WERI-Rb-1 (cell line): Measurements from ENCODE around the gene IL15.

Source experiments
- DNase-seq: peaks from one replicate; pipeline ENCODE4 v3.0.0-alpha.2; 2020
- H3K27ac ChIP-seq: fragments of 250-450 bp; sonication (Bioruptor Pico); 2 replicates; pipeline ENCODE4 v1.5.1; 2020; ENCODE audit warnings: mild to moderate bottlenecking, moderate library complexity
- H3K27me3 ChIP-seq: fragments of 250-450 bp; sonication (Bioruptor Pico); 2 replicates; pipeline ENCODE4 v1.5.1; 2021; ENCODE audit warnings: mild to moderate bottlenecking, low read depth, moderate library complexity; ENCODE audit not compliant: insufficient read depth, severe bottlenecking
- H3K36me3 ChIP-seq: fragments of 250-450 bp; sonication (Bioruptor Pico); 2 replicates; pipeline ENCODE4 v1.5.1; 2020; ENCODE audit warnings: mild to moderate bottlenecking, moderate library complexity
- H3K4me3 ChIP-seq: 2 replicates; pipeline ENCODE4 v1.5.1; 2011; ENCODE audit warnings: low read depth, mild to moderate bottlenecking, control low read depth, low read length
- H3K9me3 ChIP-seq: fragments of 250-450 bp; sonication (Bioruptor Pico); 2 replicates; pipeline ENCODE4 v1.5.1; 2021; ENCODE audit warnings: mild to moderate bottlenecking, moderate library complexity; ENCODE audit not compliant: severe bottlenecking
- TF ChIP-seq, protein P1 (sequence below): IDR thresholded peaks from 2 replicates; pipeline ENCODE4 v1.5.1; 2011; ENCODE audit warnings: low read depth, mild to moderate bottlenecking, control low read depth, inconsistent platforms, low read length

Gene IL15

DNA sequence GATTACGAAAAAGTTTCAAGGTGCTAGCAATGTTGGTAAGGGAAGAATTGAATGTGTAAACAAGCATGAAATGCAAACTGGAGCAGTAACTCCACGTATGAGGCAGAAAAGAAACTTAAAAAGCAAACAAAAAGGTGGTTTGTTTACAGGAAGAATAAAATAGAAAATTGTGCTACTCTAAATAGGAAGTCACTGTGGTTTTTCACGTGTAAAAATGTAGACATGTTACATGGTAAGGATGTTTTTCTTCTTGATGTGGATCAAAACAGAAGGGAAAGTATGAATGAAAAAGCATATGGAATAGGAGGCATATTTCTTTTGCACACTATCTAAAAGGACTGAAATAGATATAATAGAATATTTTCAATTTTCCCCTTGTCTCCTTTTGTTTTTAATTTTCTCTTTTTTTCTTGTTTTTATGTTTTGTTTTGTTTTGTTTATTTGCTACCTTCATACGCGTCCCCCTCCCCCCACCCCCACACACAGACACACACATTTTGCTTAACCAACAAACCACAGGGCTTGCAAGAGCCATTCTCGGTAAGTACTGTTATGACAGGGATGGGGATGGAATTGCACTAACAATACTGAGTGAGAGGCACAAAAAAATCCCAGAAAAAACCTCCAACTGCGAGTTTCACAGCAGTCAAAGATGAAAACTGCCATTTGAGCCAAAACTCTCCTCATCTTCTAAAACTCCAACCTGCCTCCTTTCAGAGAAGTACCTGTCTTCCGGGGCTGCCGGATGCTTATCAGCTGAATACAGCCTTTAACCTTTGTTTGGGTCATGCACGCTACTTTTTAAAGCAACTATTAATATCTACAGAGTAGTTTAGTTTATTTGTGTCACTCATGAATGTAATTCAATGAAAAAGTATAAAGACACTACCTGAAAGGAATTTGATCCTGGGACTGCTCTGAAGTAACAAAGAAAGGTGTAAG lies 135.8 kb downstream of the IL15 start:
- H3K27ac ChIP-seq = no peak overlapping the region
- H3K9me3 ChIP-seq = no peaks in the 10 kb centered on the region
- H3K36me3 ChIP-seq = no peaks in the 10 kb centered on the region
- H3K4me3 ChIP-seq = no peak overlapping the region
- no peak for DNase-seq
- H3K27me3 ChIP-seq = no peaks in the 10 kb centered on the region
- TF ChIP-seq, protein P1, sequence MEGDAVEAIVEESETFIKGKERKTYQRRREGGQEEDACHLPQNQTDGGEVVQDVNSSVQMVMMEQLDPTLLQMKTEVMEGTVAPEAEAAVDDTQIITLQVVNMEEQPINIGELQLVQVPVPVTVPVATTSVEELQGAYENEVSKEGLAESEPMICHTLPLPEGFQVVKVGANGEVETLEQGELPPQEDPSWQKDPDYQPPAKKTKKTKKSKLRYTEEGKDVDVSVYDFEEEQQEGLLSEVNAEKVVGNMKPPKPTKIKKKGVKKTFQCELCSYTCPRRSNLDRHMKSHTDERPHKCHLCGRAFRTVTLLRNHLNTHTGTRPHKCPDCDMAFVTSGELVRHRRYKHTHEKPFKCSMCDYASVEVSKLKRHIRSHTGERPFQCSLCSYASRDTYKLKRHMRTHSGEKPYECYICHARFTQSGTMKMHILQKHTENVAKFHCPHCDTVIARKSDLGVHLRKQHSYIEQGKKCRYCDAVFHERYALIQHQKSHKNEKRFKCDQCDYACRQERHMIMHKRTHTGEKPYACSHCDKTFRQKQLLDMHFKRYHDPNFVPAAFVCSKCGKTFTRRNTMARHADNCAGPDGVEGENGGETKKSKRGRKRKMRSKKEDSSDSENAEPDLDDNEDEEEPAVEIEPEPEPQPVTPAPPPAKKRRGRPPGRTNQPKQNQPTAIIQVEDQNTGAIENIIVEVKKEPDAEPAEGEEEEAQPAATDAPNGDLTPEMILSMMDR = no peak

DNA sequence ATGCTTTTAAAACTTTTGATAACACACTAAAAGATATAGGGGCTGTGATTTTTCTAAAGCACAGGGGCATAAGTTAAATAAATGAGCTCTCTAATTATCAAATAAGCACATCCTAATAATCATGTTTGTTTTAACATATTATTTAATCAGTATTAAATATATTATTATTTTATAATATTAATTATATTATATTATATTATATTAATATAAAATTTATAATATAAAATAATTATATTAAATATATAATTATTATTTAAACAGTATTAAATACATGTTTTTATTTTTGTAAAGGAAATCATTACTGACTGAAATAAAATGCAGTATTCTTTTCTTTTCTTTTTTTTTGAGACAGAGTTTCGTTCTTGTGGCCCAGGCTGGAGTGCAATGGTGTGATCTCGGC lies 136.5 kb downstream of the IL15 start:
- Histone ChIP-seq H3K27me3 (no peaks in the 10 kb centered on the region), H3K36me3 (no peaks in the 10 kb centered on the region), H3K4me3 (no peak overlapping the region), H3K9me3 (no peaks in the 10 kb centered on the region), H3K27ac (no peak overlapping the region)
- DNase-seq = no peak
- TF ChIP-seq, protein P1 = no peak

DNA sequence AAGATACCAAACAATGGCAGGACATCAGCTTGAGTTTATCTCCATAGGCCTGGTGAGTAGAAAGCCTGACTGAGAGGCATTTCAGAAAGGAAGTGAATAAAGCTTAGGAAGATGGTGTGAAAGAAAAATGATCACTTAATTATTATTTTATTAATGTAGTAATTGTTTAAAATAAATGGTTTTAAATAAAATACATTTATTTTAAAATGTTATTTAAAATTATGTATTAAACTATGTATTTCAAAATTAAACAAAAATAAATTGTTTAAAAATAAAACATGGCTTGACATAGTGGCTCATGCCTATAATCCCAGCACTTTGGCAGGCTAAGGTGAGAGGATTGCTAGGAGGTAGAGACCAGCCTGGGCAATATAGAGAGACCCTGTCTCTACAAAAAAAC lies 145.8 kb downstream of the IL15 start:
- Histone ChIP-seq H3K4me3 (no peak overlapping the region), H3K9me3 (no peaks in the 10 kb centered on the region), H3K36me3 (no peaks in the 10 kb centered on the region), H3K27ac (no peak overlapping the region), H3K27me3 (no peaks in the 10 kb centered on the region)
- no peak for DNase-seq
- TF ChIP-seq, protein P1 = no peak
